ENCODE data around the gene DNAL1.

The DNAL1 gene

DNA sequence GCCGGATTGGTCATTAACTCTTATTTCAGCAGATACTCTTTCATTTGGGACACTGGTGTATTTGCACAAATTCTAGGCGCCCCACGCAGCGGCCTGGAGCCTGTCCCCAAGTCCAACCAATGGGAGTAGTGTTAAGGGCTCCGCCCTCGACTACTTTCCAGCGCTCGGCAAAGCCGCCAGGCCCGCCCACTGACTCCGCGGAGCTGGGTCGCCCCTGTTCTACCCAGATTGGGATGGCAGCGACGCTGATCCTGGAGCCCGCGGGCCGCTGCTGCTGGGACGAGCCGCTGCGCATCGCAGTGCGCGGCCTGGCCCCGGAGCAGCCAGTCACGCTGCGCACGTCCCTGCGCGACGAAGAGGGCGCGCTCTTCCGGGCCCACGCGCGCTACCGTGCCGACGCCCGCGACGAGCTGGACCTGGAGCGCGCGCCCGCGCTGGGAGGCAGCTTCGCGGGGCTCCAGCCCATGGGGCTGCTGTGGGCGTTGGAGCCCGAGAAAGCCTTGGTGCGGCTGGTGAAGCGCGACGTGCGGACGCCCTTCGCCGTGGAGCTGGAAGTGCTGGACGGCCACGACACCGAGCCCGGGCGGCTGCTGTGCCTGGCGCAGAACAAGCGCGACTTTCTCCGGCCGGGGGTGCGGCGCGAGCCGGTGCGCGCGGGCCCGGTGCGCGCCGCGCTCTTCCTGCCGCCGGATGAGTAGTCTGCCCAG, 32.3 kb upstream of the DNAL1 start, which contains the start of gene ACOT6:
Gene ACOT6, plus strand, starts transcription at position 179 of the 707 bp plus-strand sequence. Its CDS starts 55 bp downstream, at position 234.
- Histone ChIP-seq H3K9me3 (no peaks in the 10 kb centered on the region), H3K4me3 (ENCODE audit: low read depth, low read length) (peak within 1 kb of the TSS; percentile 65), H3K4me1 (no peaks in the 10 kb centered on the region), H3K27me3 (no peaks in the 10 kb centered on the region), H3K36me3 (no peaks in the 10 kb centered on the region)
- TF ChIP-seq, protein P1, sequence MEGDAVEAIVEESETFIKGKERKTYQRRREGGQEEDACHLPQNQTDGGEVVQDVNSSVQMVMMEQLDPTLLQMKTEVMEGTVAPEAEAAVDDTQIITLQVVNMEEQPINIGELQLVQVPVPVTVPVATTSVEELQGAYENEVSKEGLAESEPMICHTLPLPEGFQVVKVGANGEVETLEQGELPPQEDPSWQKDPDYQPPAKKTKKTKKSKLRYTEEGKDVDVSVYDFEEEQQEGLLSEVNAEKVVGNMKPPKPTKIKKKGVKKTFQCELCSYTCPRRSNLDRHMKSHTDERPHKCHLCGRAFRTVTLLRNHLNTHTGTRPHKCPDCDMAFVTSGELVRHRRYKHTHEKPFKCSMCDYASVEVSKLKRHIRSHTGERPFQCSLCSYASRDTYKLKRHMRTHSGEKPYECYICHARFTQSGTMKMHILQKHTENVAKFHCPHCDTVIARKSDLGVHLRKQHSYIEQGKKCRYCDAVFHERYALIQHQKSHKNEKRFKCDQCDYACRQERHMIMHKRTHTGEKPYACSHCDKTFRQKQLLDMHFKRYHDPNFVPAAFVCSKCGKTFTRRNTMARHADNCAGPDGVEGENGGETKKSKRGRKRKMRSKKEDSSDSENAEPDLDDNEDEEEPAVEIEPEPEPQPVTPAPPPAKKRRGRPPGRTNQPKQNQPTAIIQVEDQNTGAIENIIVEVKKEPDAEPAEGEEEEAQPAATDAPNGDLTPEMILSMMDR (IDR thresholded peaks at IDR 0.05; ENCODE audit: low read depth, low read length), result no peak
- DNase-seq, result peak; percentile 82

GRCh38 chr14:73613046-73613383, 31.8 kb upstream of the DNAL1 start:
- H3K4me3 ChIP-seq (ENCODE audit: low read depth, low read length), result peak overlapping the region; percentile 65
- no peaks in the 10 kb centered on the region for H3K36me3 ChIP-seq
- TF ChIP-seq, protein P1 (IDR thresholded peaks at IDR 0.05; ENCODE audit: low read depth, low read length), result no peak
- H3K4me1 ChIP-seq, result no peaks in the 10 kb centered on the region
- no peak for DNase-seq
- no peaks in the 10 kb centered on the region for H3K9me3 ChIP-seq
- H3K27me3 ChIP-seq, result no peaks in the 10 kb centered on the region

DNA sequence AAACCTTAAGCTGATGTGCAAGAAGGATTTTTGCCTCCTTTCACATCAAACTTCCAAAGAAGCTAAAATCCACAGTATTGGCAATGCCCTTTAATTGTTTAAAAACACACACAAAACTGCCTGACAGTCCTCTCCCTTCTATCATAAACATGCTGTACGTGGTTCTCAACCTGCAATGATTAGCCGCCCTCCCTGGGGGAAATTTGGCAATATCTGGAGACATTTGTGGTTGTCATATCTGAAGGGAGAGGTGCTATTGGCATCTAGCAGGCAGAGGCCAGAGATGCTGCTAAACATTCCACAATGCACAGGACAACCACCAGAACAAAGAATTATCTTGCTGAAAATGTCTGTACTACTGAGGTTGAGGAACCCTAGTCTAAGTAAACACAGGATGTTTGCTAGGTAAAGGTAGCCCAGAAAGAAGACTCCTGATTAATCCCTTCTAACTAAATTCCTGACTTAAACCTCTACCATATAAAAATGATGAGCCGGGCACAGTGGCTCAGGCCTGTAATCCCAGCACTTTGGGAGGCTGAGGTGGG, 31.3 kb upstream of the DNAL1 start:
- Histone ChIP-seq H3K4me1 (no peaks in the 10 kb centered on the region), H3K27me3 (no peaks in the 10 kb centered on the region), H3K36me3 (no peaks in the 10 kb centered on the region), H3K4me3 (ENCODE audit: low read depth, low read length) (peak overlapping the region; percentile 65; the same call in 1 of the 2 replicates), H3K9me3 (no peaks in the 10 kb centered on the region)
- TF ChIP-seq, protein P1 (IDR thresholded peaks at IDR 0.05; ENCODE audit: low read depth, low read length), result no peak
- DNase-seq, result no peak

DNA sequence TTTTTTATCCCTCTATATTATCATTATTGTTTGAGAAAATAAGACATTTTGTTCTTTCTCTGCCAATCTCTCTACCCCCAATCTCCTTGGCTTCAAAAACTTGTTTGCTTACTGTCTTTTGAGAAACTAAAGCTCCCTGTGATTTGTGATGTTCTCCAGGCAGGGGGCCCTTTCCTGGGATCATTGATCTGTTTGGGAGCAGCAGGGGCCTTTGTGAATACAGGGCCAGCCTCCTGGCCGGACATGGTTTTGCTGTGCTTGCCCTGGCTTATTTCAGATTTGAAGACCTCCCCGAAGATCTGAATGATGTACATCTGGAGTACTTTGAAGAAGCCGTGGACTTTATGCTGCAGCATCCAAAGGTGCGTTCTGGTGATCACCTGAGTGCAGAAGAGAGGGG, 28.0 kb upstream of the DNAL1 start:
- Histone ChIP-seq H3K4me1 (no peaks in the 10 kb centered on the region), H3K27me3 (no peaks in the 10 kb centered on the region), H3K9me3 (no peaks in the 10 kb centered on the region), H3K36me3 (no peaks in the 10 kb centered on the region), H3K4me3 (ENCODE audit: low read depth, low read length) (no peak overlapping the region)
- DNase-seq, result no peak
- TF ChIP-seq, protein P1 (IDR thresholded peaks at IDR 0.05; ENCODE audit: low read depth, low read length), result no peak

DNA sequence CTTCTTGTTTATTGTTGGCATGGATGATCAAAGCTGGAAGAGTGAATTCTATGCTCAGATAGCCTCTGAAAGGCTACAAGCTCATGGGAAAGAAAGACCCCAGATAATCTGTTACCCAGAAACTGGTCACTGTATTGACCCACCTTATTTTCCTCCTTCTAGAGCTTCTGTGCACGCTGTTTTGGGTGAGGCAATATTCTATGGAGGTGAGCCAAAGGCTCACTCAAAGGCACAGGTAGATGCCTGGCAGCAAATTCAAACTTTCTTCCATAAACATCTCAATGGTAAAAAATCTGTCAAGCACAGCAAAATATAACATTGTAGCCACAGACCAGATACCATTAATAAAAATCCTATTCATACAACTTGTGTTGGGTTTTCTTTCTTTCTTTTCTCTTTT, 25.3 kb upstream of the DNAL1 start:
- Histone ChIP-seq H3K36me3 (no peaks in the 10 kb centered on the region), H3K27me3 (no peaks in the 10 kb centered on the region), H3K4me1 (no peaks in the 10 kb centered on the region), H3K4me3 (ENCODE audit: low read depth, low read length) (no peak overlapping the region), H3K9me3 (no peaks in the 10 kb centered on the region)
- no peak for DNase-seq
- TF ChIP-seq, protein P1 (IDR thresholded peaks at IDR 0.05; ENCODE audit: low read depth, low read length), result no peak

- H3K36me3 ChIP-seq, result no peaks in the 10 kb centered on the region
- H3K4me3 ChIP-seq (ENCODE audit: low read depth, low read length), result no peak overlapping the region
- no peaks in the 10 kb centered on the region for H3K27me3 ChIP-seq
- no peak for DNase-seq
- TF ChIP-seq, protein P1 (IDR thresholded peaks at IDR 0.05; ENCODE audit: low read depth, low read length), result no peak
- no peaks in the 10 kb centered on the region for H3K4me1 ChIP-seq
- no peaks in the 10 kb centered on the region for H3K9me3 ChIP-seq
Observed at GRCh38 chr14:73620268-73620667, 24.5 kb upstream of the DNAL1 start.
